CD4-positive, alpha-beta T cell treated with Interleukin-12 subunit alpha and Interleukin-12 subunit beta, for 1 hour (primary cell): ENCODE results near the gene HYDIN.
"Not testable (repeated sequence)": the region's sequence is repeated elsewhere in the genome, so short reads cannot be mapped to it uniquely, and the experiment has no call there.

Experiments
- DNase-seq: peaks from one replicate; pipeline ENCODE4 v3.0.0-alpha.2; 2020

Gene HYDIN

DNA sequence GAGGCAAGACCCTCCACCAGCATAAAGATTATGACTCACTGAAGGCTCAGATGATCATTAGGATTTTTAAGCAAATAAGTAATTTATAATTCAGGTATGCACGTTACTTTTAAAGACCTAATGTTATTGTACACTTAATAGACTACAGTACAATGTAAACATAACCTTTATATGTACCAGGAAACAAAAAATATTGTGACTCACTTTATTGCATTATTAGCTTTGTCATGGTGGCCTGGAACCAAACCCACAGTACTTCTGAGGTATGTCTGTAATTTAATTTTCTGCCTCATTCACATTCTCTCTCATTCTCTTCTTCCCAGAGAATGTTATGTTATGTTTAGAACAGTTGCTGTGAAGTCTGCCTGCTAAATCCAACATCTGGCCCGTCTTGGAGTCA is 407.8 kb downstream of the HYDIN start:
- not testable (repeated sequence) for DNase-seq

DNA sequence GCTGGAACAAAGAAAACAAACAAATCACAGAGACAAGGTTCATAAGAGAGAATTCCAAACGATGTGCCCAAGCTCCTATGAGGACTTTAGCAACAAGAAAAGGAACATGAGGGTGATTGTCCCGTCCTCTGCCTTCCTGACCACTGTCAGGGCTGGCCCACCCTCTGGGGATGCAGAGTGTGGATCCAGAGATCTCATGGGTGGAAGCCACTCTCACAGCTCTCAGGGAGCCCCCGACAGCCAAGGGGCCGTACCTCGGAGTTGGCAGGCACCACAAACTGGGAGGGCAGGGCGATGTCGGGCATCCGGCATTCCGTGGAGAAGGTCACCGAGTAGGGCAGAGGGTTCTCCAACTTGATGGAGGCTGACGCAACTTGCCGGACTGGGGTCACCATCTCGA is 412.4 kb downstream of the HYDIN start:
- not testable (repeated sequence) for DNase-seq

DNA sequence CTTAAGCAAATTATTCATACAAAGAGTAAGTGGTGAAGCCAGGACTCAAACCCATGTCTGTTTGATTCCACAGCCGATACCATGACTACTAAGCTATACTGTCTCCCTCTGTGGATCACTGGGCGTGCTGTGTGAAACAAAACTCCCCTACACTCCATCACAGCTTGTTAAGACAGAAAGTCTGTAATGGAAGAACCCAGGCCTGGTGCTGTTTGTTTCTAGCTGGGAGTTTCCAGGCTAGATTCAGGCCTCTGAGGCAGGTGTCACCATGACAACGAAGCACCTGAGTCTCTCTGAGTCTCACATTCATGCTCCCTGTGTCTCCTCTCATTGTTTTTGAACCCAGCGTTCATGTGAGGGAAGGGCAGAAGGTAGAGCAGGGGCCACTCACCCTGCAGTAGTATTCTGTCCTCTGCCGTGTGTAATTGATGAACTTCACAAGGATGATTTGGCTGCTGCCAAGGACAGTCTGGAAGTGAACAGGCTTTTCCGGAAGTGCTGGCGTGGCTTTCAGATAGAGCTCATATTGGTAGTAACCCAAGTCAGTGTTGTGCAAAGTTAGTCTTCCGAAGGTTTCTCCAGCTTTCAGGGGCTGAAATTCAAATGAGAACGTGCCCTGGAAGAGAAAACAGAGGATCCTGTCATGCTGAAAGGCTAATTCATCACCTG is 421.0 kb downstream of the HYDIN start:
- DNase-seq, result no peak

DNA sequence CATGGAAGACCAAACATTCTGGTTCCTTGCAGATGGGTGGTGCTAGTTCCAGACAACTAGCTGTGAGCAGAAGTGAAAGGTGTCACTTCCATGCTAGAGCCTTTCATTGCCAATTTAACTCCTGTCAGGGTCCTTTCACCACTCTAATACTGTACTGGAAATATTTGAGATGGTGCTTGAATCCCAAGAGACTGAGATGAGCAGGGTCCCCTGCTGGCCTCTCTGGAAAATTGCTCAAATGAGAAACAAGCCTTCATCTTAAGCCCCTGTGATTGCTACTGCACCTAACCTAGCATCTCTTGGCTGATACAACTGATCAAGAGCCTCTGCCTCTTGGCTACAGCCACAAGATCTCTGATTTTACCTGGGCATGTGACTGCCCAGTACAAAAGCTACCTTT is 422.2 kb downstream of the HYDIN start:
- no peak for DNase-seq

DNA sequence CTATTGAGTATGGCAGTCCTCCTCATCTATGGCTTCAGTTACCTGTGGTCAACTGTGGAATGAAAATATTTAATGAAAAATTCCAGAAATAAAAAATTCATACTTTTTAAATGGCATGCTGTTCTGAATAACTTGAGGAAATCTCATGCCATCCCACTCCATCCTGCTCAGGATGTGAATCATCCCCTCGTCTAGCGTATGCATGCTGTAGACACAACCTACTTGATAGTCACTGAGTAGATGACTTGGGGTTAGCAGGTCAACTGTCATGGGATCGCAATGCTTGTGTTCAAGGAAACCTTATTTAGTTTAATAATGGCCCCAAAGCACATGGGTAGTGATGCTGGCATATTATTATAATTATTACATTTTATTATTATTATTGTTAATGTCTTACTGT is 424.7 kb downstream of the HYDIN start:
- no peak for DNase-seq

DNA sequence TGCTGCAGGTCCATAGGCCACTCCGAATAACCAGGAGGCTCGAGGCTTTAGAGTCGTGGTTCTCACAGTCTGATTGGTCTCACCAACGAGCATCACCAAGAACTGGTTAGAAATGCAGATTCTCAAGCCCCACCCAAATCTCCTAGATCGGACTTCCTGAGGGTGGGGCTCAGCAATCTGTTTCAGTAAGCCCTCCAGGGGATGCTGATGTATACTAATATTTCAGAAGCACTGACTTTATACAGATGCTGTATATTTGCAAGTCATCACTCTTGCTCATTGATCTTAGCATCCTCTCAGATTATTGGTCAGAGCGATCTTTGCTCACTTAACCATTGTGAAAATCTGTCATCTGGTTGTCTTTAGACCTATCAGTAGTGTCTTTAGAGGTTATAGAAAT is 425.1 kb downstream of the HYDIN start:
- no peak for DNase-seq

DNA sequence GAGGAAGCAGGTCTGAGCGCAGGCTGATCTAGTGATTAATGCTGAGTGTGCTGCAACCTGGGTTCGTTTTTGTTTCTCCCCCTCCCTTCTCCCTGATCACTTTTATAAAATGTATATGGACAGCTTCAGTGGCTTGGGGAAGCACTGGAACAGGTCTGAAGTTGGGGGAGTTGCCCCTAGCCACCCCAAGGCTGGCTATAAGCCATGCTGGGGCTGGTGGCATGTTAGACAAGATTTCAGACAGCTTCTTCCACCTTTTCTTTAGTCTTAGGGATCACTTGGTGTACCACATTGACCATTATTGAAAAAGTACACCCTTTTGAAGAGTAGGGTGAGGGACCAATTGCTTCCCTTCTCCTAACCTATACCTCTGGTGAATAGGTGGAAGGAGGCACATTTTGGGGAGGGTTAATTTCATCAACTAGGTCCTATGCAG is 425.8 kb downstream of the HYDIN start:
- no peak for DNase-seq

DNA sequence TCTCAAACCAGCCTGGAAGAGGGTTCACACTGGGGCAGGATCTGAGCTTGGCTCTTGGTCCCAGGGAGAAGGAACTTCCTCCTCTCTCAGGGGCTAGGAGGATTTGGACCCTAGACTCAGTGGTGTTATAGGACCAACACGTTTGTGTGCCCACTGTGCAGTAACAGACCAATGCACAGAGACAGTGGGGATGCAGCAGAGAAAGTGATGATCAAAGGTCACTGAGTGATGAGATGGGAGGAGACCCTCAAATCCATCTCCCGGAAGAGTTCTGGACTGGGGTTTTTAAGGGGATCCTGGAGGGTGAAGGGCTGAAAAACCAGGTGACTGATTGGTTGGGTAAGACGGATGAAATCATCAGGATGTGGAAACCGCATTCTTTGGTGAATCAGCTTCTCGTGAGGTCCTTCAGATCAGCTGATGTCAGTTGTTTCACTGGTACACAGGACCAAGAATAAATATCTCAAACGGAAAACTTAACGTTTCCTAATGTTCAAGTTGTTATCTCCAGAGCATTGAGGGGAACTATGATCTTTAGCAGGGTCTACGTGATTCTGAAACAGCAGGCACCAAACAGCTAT is 426.3 kb downstream of the HYDIN start:
- no peak for DNase-seq

DNA sequence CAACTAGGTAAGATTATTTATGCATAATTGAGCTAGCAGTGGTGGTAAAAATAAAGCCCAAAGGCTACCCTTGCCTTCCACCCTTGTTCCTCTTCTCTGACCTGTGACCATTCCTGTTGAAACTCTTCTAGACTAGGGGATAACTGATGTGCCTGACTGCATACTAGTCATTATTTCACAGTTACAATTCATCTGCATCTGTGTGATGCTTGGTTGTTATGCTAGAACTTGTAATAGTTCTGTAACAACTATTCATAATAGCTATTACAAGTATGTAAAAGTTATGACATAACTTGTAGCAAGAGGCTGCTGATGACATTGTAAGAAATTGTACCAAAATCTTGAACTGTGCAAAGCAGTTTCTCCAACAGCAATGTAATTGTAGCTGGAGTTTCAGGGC is 427.2 kb downstream of the HYDIN start:
- no peak for DNase-seq

DNA sequence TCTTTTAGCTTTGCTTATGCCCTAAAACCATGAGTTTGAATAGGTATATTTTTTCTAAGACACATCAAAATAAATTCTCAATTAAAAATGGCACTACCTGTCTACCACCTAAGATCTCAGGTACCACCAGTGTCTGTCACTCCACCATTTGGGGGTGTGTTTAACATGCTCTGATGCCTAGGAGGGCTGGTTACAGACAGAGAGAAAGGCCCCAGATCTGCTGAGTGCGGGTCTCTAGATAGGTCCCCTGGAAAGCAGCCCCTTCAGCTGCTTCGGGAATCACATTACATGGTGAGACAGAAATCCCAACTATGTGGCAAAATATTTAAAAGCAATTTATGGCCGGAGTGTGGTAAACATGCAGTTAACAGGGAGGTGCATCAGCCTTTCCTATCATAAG is 428.9 kb downstream of the HYDIN start:
- DNase-seq, result no peak

DNA sequence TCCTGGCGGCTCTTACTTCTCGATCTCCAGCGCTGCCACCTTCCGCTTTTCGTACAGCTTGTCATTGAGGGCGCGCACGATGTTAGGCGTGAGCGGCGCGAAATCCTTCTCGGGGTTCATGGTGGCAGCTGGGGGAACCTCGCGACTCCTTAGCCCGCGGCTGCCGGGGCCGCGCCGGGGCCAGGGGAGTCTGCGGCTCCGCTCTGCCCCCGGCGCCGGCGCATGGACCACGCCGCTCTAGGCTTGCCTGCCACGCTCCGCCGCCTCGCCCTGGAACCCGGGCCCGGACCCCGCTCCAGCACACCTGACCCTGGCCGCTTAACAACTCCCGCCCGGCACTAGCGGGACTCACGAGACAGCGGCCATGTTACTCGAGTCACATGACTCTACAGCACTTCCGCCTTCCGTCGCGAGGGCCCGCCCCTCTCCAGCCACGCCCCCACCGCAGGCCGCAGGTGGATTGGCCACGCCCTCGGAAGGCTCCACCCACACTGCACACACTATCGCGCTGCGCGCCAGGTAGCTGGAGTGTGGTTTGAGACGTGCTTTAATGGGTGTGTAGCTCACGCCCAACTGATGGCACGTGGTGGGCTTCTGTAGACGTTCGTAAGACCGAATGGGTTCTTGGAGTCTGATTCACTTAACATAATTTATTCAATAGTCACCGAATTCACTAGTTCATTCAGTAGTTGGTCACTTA is 429.6 kb downstream of the HYDIN start, which contains the start of gene VAC14:
VAC14 (minus strand) TSS at position 378 of the 700 bp plus-strand sequence; CDS start at position 120, 258 bp downstream.
- DNase-seq, result peak; percentile 97

DNA sequence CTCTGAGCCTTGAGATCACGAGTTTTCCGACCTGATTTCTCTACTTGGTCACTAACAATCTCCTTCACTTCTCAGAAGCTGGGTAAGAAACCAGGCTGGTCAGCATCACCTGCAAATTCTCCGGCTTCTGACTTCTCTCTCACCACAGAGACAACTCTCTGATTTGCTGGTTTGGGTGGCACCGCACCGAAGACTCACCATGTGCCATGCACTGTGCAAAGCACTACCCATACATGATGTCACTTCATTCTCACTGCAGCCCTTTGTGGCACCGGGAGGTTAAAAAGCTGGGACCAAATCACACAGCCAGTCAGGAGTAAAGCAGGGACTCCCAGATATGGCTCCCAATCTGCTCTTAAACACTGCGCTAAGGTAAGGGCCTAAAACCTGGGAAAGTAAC is 430.2 kb downstream of the HYDIN start:
- peak; percentile 4 for DNase-seq

DNA sequence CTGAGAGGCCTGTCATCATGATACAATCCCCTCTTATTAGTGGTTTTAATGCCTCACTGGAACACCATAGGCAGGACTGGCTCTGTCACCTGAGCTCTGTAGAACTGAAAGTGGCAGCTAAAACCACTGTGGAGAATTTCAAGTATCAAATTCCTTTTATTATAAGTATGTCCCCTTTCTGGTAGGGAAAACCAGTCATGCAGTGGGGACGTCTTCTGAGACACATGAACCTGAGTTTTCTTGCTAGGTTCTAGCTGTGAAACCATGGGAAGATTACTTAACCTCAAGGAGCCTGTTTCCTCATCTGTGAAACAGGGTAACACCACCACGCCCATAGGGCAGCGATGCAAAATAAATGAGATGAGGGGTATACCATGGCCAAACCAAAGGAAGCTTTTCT is 434.2 kb downstream of the HYDIN start:
- DNase-seq, result no peak

DNA sequence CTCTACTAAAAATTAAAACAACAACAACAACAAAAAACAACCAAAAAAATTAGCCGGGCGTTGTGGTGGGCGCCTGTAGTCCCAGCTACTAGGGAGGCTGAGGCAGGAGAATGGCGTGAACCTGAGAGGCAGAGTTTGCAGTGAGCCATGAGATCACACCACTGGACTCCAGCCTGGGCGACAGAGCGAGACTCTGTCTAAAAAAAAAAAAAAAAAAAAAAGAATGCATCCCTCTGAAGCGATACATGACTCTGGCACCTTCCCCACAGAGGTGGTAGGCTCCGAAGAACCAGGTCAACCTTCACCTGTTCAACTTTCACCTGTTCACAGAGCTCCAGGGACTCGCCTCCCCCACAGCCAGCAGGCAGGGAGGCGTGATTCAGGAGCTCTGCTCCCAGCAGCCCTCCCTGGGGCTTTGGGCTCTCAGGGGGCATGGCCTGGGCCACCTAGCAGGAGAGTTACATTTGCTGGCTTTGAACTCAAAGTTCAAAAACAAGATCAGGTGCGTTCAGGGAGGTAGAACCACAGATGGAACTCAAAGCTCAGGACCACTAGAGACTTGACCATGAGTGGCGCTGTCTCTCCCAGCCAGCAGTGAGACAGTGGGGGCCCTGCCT is 435.1 kb downstream of the HYDIN start:
- no peak for DNase-seq

DNA sequence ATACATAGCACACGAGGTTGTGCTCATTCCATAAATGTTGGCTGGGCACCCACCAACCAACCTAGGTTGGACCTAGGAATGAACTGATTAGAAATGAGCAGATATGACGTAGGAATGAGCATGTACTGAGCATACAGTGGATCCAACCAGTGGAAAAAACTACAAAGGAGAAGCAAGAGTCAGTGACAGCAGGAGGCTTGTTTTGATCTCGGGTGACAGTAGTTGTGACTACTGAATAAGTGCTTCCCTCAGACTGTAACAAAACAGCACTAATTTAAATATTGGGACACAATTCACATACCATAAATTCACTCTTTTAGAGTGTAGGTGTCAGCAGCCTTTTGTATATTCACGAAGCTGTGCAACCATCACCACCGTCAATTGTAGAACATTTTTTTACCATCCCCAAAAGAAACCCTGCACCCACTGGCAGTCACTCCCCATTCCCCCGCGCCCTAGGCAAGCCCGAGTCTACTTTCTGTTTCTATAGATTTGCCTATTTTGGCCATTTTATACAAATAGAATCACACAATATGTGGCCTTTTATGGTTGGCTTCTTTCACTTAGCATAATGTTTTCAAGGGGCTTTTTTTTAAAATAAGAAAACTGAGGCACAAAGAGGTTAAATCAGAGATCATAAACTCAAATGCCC is 436.5 kb downstream of the HYDIN start:
- no peak for DNase-seq

DNA sequence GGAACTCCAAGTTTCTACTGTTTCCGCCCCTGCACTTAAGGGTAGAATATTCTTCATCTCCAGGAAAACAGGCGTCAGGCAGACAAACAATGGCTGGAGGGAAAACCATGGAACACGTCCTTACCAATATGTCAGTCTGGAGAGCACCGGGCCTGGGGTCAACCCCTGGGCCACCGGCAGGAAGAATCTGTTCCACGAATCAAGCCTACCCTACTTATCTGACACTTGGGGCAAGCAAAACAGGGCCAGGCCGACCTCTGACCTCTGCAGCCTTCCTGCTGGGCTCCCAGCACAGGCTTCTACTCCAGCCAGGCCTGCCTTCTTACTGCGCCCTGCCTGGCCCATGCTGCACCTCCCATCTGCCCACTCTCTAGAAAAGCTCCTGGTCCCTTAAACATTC is 439.7 kb downstream of the HYDIN start:
- no peak for DNase-seq

DNA sequence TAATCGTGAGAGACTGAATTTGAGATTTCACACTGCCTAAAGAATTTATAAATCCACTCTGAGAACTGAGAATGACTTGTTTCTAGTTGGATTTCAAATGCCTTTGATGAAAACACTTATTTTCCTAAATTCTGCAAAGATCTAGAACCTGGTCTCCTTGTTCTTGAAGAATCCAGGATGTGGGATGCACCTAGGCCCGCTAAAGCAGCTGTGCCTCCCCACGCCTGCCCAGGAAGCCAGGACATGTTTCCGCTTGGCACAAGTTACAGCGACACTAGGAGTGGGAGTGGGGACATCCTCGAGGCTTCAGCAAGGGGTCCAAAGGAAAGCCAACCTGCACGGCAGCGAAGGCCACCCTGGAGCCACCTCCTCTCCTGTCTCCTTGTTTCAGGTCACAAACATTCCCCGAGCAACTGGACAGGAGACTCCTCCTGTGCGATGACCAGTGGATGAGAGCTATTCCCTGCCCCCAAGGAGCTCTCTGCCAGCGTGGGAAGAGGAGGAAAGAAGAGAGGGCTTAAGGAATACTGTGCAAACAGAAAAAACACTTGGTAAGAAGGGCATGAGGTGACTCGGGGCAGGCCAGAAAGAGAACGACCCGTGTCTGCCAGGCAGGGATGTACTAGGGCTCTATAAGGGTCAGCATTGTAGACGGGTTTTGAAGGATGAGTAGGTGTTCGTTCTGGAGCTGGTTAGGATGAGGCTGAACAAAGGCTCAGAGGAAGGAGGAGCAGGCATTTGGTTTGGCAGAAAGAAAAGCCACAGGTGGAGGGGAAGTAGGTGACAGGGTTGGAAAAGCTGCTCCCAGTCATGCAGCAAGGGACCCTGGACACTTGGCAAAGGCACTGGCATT is 440.7 kb downstream of the HYDIN start:
- no peak for DNase-seq

DNA sequence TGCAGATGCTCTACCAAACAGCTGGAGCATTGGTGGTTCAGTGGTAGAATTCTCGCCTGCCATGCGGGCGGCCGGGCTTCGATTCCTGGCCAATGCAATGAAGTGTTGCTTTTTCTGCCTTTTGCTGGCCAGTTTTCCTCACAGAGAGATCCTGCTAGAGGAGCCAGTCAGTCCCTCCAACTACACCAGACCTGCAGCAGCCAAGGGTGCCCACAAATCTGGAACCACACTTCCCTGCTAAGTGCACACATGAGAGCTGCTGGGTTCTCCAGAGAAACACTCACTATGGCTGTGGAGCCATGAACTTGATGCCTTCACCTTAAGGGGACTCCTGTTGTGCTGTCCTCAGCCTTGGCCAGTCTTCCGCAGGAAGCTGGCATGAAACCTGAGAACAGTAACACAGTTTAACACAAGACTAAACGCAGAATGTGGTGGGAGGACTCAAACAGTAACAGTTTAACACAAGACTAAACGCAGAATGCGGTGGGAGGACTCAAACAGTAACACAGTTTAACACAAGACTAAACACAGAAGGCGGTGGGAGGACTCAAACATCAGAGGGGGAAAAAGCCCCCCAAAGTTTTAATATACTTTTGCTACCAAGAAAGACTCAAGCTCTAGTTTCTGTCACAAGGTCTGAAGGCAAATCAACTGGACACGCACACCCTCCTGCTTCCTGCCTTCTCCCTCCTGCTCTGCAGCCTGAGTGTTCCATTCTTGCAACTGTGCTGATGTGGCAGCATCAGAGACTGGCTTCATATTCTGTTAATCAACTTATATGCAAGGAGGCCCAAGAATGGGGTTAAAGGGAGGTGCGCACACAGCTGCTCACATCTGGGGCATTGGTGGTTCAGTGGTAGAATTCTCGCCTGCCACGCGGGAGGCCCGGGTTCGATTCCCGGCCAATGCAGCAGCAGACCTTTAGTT is 441.6 kb downstream of the HYDIN start:
- DNase-seq, result no peak

DNA sequence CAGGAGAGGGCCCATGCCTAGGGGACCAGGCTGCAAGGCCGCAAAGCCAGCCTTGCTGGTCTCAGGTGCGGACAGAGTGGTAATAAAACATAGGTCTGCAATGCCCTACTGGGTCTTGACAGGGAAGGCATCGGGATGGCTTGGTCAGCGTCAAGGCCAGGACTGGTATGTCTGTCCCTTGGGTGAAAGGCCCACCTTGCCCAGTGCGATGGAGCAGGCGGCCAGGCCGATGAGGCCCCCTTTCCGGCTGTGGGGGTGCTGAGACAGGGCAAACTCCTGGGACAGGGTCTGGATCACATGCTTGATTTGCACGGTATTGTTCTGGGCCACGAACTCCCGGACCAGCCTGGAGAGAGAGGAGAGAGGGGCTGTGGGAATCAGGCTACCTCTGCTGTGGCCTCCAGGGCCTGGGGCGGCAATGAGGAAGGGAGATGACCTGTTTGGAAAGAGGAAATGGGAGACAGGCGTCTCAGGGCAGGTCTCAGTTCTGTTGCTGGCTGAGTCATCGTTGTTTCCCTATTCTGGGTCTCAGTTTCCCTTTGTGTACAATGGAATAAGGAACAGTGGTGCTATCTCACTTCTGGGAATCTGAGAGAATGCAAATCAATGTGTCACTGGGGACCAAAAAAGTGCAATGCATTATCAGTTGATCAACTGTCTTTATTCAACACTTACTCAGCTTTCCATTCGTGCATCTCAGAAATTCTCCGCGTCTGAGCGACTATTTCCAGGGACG is 444.3 kb downstream of the HYDIN start:
- DNase-seq, result no peak
